ENCODE measurements around the gene SYTL2. TPM values are rescaled to one million over a fixed set of nuclear protein-coding genes. Genes with fewer than 3 reads are reported as not detected.
"Not testable (repeated sequence)": the region's sequence is repeated elsewhere in the genome, so short reads cannot be mapped to it uniquely, and the experiment has no call there.

Gene SYTL2
- total RNA-seq, 3 donors from 2014 or later (not counting 1 experiment from before 2014, with no cell fraction given) = 116 to 237 (median 143) TPM

GRCh38 chr11:85679576-85679975 is 131.4 kb downstream of the SYTL2 start:
- WGBS (ENCODE audit: insufficient coverage) = 100% methylated on average over 2 of the region's 4 CpGs
- H3K4me3 Mint-ChIP-seq = no peak overlapping the region
- Histone ChIP-seq H3K4me3 (ENCODE audit: low read length) (no peak overlapping the region), H3K9me3 (ENCODE audit: control insufficient read depth, insufficient read depth, low read length) (no peaks in the 10 kb centered on the region), H3K27ac (ENCODE audit: low read length) (no peak overlapping the region), H3K27me3 (ENCODE audit: control insufficient read depth, insufficient read depth, low read length) (no peaks in the 10 kb centered on the region), H3K4me1 (ENCODE audit: control insufficient read depth, insufficient read depth, low read length) (peaks cover 5% of the 10 kb centered on the region), H3K36me3 (ENCODE audit: control insufficient read depth, insufficient read depth, low read length) (no peaks in the 10 kb centered on the region)
- no peak for ATAC-seq
- H3K27me3 Mint-ChIP-seq (ENCODE audit: low read depth in 2 of 2) = peaks cover 0 to 2% of the 10 kb centered on the region in 2 donors
- H3K36me3 Mint-ChIP-seq = no peaks in the 10 kb centered on the region
- intact Hi-C loops (cut with micrococcal nuclease) = no loop called here
- H3K27ac Mint-ChIP-seq = no peak overlapping the region
- H3K9me3 Mint-ChIP-seq = no peaks in the 10 kb centered on the region
- TF ChIP-seq CTCF (IDR thresholded peaks at IDR 0.05) = no peak
- H3K4me1 Mint-ChIP-seq = peaks cover 21 to 22% of the 10 kb centered on the region in 2 donors
- no peak for DNase-seq

DNA sequence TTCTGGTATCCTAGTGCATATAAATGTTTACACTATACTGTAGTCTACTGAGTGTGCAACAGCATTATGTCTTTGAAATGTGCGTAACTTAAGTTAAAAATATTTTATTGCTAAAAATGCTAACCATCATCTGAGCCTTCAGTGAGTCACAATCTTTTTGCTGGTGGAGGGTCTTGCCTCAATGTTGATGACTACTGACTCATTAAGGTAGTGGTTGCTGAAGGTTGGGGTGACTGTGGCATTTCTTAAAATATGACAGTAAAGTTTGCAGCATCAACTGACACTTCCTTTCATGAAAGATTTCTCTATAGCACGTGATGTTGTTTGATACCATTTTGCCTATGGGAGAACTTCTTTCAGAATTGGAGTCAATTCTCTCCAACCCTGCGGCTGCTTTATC is 137.5 kb downstream of the SYTL2 start:
- DNase-seq (no peak), ATAC-seq (no peak)
- intact Hi-C loops (cut with micrococcal nuclease) = no loop called here
- no peaks in the 10 kb centered on the region for H3K4me1 ChIP-seq (ENCODE audit: control insufficient read depth, insufficient read depth, low read length)
- WGBS (ENCODE audit: insufficient coverage) = 84% methylated on average over 3 of the region's 3 CpGs
- Mint-ChIP-seq H3K4me3 (no peak overlapping the region), H3K27me3 (ENCODE audit: low read depth in 2 of 2) (peaks cover 4 to 7% of the 10 kb centered on the region in 2 donors), H3K9me3 (no peaks in the 10 kb centered on the region), H3K27ac (no peak overlapping the region), H3K4me1 (no peaks in the 10 kb centered on the region), H3K36me3 (no peaks in the 10 kb centered on the region)
- H3K27ac ChIP-seq (ENCODE audit: low read length) = no peak overlapping the region
- no peak overlapping the region for H3K4me3 ChIP-seq (ENCODE audit: low read length)
- TF ChIP-seq CTCF (IDR thresholded peaks at IDR 0.05) = no peak
- no peaks in the 10 kb centered on the region for H3K27me3 ChIP-seq (ENCODE audit: control insufficient read depth, insufficient read depth, low read length)
- no peaks in the 10 kb centered on the region for H3K9me3 ChIP-seq (ENCODE audit: control insufficient read depth, insufficient read depth, low read length)
- H3K36me3 ChIP-seq (ENCODE audit: control insufficient read depth, insufficient read depth, low read length) = no peaks in the 10 kb centered on the region

- Histone ChIP-seq H3K4me3 (ENCODE audit: low read length) (no peak overlapping the region), H3K27ac (ENCODE audit: low read length) (no peak overlapping the region), H3K4me1 (ENCODE audit: control insufficient read depth, insufficient read depth, low read length) (no peaks in the 10 kb centered on the region), H3K9me3 (ENCODE audit: control insufficient read depth, insufficient read depth, low read length) (no peaks in the 10 kb centered on the region), H3K36me3 (ENCODE audit: control insufficient read depth, insufficient read depth, low read length) (no peaks in the 10 kb centered on the region), H3K27me3 (ENCODE audit: control insufficient read depth, insufficient read depth, low read length) (no peaks in the 10 kb centered on the region)
- H3K27me3 Mint-ChIP-seq (ENCODE audit: low read depth in 2 of 2) = peaks cover 4 to 7% of the 10 kb centered on the region in 2 donors
- WGBS (ENCODE audit: insufficient coverage) = 89% methylated on average over 8 of the region's 8 CpGs
- H3K9me3 Mint-ChIP-seq = no peaks in the 10 kb centered on the region
- intact Hi-C loops (cut with micrococcal nuclease) = no loop called here
- DNase-seq (no peak), ATAC-seq (no peak)
- H3K4me1 Mint-ChIP-seq = no peaks in the 10 kb centered on the region
- no peaks in the 10 kb centered on the region for H3K36me3 Mint-ChIP-seq
- TF ChIP-seq CTCF (IDR thresholded peaks at IDR 0.05) = no peak
- no peak overlapping the region for H3K27ac Mint-ChIP-seq
- H3K4me3 Mint-ChIP-seq = no peak overlapping the region
These were observed 138.6 kb downstream of the SYTL2 start for GRCh38 chr11:85672105-85672902.

DNA sequence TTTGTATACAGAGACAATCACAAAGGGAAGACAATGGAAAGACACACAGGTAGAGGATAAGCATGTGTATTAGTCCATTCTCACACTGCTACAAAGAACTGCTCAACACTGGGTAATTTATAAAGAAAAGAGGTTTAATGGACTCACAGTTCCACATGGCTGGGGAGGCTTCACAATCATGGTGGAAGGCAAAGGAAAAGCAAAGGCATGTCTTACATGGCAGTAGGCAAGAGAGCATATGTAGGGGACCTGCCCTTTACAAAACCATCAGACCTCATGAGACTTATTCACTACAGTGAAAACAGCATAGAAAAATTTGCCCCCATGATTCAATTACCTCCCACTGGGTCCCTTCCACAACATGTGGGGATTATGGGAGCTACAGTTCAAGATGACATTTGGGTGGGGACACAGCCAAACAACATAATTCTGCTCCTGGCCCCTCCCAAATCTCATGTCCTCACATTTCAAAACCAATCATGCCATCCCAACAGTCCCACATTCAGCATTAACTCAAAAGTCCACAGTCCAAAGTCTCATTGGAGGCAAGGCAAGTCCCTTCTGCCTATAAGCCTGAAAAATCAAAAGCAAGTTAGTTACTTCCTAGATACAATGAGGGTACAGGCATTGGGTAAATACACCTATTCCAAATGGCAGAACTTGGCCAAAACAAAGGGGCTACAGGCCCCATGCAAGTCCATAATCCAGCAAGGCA is 139.8 kb downstream of the SYTL2 start:
- H3K4me3 ChIP-seq (ENCODE audit: low read length); ATAC-seq; H3K27me3 Mint-ChIP-seq (ENCODE audit: low read depth in 2 of 2); H3K27ac ChIP-seq (ENCODE audit: low read length); H3K36me3 Mint-ChIP-seq; H3K4me1 ChIP-seq (ENCODE audit: control insufficient read depth, insufficient read depth, low read length); H3K4me1 Mint-ChIP-seq; H3K36me3 ChIP-seq (ENCODE audit: control insufficient read depth, insufficient read depth, low read length); H3K9me3 ChIP-seq (ENCODE audit: control insufficient read depth, insufficient read depth, low read length); DNase-seq; H3K27ac Mint-ChIP-seq; H3K27me3 ChIP-seq (ENCODE audit: control insufficient read depth, insufficient read depth, low read length); H3K9me3 Mint-ChIP-seq; H3K4me3 Mint-ChIP-seq; intact Hi-C loops (cut with micrococcal nuclease): not testable (repeated sequence)
